ENCODE measurements around the gene CENPP.
"Not testable (repeated sequence)": the region's sequence is repeated elsewhere in the genome, so short reads cannot be mapped to it uniquely, and the experiment has no call there.

CENPP gene

DNA sequence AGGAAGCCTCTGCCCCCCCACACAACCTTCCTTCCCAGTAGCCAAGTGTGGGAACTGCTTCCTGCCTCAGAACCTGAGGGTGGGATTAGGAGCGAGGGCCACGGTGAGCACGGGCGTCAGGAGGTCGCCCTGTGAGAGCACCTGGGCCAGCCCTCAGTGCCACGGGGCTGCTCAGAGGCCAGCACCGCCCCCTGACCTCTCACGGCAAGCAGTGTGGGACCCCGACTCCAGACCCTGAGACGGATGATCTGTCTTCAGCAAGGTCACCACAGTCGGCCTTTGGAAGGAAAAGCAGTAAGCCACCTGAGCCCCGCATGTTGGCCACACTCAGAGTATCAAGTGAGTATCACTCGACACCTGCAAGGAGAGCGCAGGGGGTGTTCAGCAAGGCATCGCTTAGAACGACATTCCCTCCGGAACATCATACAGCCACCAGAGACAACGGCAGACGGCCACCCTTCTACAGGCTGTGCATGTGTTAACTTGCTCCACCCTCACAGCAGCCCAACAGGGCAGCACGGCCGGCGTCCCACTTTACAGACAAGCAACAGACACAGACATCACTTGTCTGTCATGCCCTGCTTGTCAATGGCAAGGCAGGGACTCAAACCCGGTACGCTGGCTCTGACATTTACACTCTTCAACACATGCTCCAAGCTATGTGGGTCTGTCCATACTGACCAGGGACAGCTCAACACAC, 294.0 kb downstream of the CENPP start:
- no peak for DNase-seq

DNA sequence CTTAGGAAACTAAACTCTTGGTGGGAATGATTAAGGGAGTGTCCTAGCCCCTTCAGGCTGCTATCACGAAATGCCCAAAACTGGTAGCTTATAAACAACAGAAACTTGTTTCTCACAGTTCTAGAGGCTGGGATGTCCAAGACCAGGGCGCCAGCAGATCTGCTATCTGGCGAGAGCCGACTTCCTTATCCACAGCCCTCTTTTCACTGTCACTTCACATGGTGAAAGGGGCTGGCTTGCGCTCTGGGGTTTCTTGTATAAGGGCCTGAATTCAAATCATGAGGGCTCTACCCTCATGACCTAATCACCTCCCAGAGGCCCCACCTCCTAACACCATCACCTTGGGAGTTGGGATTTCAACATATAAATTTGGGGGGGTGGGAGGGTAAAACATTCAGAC, 295.1 kb downstream of the CENPP start:
- DNase-seq, result no peak

DNA sequence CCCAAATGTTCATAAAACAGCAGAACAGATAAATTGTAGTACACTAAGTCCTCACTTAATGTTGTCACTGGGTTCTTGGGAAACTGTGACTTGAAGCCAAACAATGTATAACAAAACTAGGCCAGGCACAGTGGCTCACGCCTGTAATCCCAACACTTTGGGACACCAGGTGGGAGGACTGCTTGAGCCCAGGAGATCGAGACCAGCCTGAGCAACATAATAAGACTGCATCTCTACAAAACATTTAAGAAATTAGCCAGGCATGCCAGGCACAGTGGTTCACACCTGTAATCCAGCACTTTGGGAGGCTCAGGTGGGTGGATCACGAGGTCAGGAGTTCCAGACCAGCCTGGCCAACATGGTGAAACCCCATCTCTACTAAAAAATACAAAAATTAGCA, 298.2 kb downstream of the CENPP start:
- not testable (repeated sequence) for DNase-seq

DNA sequence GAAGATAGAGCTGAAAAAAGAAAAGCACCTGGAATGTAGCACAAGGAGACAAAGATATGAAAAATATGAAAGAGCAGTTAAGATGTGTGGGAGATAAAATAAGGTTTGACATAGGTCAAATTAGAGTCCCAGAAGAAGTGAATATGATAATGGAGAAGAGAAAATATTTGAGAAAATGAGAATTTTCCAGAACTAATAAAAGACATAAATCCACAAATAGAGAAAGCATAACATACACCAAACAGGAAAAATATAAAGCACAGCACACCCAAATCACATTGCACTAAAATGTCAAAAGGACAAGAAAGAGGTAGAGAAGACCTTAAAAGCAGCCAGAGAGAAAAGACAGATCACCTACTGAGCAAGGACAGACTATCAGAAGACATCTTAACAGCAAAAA, 300.7 kb downstream of the CENPP start:
- DNase-seq, result no peak

DNA sequence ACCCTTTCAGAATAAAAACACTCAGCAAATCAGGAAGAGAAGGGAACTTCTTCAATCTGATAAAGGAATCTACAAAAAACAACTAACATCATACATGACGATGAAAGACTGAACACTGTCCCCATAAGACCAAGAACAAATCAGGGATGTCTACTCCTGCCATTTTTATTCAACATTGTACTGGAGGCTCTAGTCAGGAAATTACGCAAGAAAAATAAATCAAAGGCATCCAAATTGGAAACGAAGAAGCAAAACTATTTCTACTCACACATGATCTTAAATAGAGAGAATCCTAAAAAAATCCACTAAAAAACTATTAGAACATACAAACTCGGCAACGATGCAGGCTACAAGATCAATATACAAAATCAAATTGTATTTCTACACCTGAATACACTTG, 301.9 kb downstream of the CENPP start:
- no peak for DNase-seq

DNA sequence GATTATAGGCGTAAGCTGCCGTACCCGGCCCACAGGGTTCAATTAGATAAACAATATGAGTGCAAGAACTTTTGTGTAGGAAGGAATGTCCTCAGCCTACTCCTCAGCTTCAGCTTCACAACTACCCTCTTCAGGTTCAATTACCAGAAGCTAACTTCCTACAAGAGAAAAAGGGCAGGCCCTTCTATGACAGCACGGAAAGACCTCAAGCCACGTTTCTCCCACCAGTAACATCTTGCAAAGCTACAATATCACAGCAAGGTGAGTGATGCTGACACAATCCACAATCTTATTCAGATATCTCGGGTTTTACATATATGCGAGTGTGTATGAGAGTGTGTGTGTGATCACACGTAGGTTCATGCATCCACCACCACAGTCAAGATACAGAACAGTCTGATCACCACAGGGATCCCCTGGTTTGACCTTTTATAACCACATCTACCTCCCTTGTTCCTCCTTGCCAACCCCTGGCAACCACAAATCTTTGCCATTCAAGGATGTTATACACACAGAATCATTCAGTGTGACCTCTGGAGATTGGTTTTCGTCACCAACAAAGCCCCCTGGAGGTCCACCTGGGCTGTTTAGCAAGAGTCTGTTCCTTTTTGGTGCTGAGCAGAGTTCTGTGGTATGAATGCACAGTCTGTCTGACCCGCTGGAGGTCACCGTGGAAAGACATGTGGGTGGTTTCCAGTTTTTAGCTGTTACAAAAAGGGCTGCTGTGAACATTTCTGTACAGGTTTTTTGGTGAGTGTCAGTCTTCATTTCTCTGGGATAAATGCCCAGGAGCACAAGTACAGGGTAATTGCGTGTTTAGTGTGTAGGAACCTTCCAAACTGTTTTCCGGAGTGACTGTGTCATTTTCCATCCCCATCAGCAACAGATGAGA, 305.9 kb downstream of the CENPP start:
- DNase-seq, result no peak

DNA sequence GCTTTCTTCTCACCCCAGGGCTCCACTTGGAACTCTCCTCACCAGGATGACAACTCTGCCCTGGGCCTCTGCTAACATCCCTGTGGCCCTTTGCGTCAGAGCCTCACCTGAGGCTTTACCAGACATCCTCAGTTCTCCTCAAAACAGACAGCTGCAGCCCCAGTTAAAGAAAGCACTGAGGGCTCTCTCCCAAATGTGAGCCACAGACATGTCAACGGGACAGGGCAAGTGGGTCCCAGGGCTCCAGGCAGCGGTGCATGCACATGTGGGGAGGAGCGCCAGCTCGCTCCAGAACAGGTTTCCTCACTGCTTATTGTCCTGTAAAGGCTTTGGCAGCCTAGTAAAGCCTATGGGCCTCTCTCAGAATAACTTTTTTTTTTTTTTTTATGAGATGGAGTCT, 306.9 kb downstream of the CENPP start:
- DNase-seq, result no peak

DNA sequence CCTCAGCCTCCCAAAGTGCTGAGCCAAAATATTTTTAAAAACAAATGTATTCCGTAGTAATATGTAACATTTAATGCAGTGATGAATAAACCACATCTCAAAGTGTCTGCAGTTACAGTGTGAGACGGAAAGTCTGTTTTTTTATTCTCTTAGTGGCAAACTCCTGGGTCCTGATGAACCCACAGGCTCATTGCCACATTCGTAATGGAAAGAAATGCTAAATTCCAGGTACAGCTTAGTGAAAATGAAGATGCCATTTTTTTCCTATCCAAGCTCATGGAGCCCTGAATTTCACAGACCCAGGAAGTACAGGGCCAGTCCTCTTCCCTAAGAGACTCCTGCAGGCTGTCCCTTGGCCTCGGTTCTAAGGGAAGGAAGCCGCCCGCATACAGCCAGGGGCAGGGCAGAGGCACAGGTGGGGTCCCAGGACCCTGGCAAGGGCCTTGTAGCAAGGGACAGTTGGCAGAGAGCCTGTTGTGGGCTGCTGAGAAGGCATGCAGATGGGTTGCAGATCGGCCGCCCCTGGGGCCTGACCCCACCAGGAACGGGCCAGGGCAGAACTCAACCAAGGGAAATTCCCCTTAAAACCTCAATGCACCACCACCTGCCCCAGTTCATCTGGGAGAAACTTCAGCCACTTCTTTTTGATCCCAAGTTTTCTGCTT, 308.0 kb downstream of the CENPP start:
- DNase-seq, result no peak

DNA sequence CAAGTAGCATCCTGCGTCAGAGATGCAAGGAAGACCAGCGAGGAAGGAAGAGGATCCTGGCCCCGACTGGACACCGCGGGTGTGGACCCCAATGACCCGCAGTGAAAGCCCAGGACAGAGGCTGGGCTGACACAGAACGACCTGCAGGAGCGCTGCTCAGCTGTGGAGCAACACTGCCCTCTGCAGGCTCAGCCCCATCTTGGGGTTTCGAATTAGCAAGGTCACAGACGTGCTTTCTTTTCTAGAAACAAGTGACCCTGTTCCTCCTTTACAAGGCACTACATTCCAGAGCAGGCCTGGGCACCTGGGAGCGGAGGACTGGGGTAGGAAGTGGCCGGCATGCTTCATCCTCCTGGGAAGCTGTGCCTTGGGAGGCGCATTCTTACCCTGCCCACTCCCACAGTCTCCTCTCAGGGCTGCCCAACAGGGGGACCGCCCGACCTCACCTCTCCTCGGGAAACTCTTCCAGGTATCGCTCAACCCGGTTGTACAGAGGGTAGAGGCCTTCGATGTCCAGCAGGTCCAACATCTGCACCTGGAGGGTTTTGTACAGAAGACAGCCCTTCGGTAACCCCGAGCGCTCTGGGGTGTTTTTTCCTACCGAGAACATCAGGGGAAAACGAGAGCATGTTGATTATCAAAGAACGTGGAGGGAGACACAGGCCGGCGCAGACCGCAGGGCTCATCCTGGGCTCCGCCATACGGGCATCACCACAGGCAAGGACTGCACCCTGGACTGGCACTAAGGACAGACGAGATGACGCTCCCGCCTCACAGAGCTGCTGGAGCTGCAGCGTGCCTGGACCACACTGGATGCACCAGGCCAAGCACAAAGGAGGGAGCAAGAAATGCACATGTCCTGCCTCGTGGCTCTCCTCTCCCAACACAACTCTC, 309.2 kb downstream of the CENPP start:
- DNase-seq, result peak; percentile 43

DNA sequence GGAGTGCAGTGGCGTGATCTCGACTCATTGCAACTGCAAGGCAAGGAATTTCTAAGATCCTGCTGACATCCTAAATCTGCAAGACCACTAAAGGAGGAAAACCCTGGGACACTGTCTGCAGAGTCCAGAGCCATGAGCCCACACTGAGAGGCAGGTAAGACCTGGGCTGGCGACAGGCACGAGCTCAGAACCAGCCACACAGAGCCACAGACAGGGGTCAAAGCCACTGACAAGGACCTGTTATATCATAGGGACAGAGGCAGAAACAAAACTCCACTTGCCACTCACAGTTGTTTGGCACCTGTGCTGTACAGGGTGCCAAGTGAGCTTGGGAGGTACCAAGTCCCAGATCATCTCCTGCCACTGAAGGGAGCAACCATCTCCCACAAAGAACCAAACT, 310.0 kb downstream of the CENPP start:
- DNase-seq, result no peak

DNA sequence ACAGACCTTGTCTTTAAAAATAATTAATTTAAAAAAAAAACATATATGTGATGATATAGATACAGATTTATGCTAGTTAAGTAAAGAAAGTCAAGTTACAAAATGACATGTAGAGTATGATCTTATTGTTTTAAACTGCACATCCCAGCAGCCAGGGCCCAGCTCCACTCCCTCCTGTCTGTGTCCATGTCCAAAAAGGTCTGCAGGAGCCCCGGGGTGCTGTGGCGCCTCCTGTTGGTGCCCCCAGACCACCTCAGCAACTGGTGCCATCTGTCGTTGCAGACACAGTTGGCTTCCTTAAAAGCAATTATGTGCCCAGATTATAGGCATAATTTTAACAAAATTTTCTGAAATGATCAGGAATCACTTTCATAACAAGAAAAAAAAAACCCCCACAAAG, 310.9 kb downstream of the CENPP start:
- no peak for DNase-seq

DNA sequence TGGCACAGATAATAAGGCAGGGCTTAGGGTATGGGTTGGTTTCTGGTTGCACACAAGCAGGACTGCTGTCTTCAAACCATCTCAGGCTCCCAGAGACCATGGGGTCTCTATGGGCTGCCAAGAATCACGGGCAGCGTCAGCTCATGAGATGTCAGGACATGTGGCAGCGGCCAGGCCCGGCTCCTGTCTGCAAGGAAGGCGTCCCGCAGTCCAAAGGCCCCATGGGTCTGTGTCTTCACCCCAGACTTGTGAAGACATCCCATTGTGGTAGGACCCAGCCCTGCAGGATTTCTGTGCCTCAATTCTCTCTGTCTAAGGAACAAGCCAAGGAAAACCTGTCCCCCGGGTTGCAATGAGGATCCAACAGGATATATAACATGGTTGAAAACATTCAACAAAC, 311.6 kb downstream of the CENPP start:
- DNase-seq, result no peak

DNA sequence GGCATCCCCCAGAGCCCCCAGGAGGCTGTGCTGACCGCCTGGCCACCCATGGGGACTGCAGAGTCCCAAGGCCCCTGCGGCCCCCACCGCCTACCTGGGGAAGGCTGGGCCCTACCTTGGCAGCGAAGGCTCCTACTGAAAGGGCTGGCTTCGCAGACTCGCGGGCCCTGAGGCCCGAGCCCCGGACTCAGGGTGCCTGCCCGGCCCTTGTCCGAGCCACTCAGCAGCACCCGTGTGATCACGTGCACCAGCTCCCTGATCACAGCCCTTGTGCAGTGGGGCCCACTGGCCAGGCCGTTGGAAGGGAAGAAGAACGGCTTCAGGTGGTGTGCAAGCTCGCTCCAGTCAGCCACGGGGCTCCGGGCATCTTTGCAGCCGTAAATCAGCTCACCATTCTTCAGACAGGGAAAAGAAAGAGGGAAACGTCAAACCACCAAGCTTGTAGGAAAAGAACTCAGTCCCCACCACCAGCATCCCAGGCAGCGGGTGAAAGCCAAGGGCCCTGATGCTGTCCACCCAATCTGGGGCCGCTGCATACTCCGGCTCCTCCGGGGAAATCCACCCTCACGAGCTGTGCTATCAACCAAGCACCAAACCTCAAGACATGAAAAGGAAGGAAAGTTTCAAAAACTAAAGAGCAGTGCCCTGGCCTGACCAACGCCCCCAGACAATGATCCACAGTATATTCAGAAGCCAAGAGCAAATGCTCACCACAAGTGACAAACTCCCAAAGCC, 312.3 kb downstream of the CENPP start:
- DNase-seq, result no peak

DNA sequence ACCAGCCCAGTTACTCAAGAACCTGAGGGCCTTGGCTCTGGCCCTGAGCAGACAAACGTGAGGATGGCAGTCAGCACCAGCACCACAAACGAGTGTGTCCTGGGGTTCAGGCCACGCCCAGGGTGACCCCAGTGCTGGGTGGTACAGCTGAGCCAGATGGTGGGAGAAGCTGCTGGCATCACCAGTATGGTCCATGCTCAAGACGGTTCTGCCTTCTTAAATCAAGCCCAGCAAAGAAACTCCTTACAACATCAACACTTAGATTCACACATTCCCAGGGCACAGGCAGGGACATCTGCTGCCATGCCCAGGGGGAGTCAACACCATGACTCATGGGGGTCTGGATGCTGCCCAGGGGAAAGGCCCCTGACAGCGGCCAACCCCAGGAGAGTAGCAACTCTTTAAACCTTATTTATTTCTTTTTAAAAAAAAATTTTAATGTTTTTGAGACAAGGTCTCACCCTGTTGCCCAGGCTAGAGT, 312.9 kb downstream of the CENPP start:
- DNase-seq, result no peak

DNA sequence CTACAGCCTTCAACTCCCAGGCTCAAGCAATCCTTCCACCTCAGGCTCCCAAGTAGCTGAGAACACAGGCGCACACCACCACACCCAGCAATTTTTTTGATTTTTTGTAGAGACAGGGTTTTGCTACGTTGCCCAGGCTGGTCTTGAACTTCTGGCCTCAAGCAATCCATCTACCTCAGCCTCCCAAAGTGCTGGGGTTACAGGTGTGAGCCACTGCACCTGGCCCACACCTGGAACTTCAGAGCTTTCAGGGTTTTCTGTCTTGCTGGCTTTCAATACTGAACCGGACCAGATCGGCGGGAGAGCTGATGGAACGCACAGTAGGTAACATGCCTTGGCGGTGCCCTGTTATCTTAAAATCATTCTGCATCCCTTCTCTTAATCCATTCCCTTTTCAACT, 313.4 kb downstream of the CENPP start:
- DNase-seq, result no peak

DNA sequence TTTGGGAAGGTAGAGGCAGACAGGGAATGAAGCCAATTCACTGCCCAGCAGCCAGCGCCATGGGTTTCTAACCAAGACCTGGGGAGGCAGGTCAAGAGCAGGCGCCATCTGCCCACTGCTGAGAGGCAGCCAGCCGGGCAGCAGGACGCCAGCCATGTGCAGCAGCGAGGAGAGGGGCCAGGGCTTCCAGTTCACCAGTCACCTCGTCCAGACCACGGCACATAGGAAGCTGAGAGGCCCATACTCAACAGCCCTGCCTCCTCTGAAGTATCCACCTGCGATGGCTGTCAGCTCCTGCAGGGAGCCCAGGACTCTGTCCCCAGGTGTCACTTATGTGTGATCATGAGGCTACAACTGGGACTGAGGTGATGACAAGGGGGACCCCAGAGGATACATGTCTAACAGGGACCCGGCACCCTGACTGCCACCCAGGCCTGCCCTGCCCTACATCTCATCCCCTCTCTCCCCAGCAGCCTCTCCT, 314.1 kb downstream of the CENPP start:
- DNase-seq, result no peak

DNA sequence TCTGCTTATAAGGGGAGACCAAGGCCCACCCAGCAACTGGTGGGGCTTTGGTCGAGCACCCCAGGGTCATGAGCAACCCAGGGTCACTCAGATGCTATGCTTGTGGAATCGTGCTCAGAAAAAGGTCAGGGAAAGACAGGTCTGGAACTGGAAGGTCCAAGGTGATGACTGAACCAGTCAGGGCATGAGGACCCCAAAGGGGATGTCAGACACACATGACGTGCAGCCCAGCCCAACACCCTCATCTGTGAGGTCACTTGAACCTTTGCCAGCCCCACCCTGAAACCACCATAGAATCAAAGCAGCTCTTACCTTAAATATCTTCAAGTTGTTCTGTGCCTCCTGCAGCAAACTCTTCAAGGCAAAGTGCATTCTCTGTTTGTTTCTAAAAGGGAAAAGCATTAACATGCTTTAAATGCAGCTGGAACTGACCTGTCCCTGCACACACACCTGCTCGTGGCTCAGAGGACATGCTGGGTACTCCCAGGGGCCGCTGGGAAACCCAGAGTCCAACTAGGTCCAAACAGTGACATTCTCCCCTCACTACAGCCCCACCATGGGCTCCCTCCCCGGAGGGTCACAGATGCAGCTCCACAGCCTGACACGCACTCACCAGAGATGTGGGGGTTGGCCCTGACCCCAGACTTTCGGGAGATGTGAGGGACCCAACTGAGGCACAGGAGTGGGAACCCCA, 314.8 kb downstream of the CENPP start:
- DNase-seq, result no peak

DNA sequence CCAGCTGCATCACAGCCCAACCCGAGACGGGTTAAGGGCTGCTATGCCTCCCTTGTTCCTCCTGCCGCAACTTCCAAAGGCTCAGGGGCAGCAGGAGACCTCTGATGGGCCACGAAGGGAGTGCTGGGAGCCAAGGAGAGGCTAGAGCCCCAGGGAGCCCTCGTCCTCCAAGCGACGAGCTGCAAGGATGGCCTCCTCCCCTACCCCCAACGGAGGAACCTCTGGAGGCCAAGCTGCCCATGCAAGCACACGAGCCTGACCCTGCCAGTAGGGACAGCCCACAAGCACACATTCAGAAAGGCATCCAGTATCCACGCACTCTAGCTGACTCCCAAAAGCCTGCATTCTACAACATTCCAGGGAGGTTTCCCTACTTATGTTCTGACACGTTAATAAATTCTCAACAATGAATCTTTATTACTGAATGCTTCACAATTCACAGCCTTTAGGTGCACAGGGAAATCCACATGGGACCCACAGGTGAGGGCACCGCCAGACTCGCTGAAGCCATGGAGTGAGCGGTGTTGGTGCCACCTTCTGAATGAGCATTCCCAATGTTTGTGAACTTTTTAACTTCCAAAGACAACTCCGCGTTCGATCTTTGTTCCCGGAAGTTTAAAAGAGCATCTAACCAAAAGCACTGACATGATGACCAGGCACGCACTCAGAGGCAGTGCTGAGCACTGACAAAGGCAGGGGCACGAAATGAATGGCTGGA, 315.5 kb downstream of the CENPP start:
- no peak for DNase-seq

DNA sequence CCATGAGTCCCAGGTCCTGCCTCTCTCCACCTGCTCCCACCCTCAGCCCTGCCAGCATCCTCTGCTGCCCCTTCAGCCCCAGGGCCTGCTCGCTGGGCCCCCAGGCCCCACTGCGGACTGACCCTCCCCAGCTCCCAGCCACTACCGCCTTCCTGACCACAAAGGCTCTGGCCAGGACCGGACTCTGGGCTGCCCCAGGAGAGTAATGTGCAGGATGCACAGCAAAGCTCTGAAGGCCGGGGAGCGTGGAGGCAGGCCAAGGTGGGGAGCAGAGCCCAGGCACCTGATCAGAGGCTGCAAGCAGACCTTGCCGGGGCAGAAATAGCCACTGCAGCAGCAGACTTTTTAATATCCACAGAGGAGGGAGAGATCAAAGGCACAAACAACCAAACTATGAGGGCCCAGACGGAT, 316.3 kb downstream of the CENPP start:
- DNase-seq, result no peak

DNA sequence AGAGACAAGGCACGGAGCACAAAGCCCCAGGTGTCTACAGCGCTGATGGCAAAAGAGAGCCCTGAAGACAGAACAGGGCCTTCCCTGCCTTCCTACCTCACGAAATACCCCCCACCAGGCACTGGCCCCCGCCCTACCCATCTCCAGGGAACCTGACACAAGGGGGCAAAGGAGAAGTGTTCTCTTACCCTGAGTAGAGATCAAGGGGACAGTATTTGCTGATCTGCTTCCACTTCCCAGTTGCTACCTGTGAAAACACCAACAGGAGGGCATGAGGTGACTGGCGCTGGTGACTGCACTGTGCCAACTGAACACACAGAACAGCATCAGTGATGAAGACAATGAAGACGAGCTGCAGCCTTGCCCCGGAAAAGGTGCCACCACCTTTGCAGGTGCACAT, 316.8 kb downstream of the CENPP start:
- DNase-seq, result no peak

Measured in CD4-positive, alpha-beta T cell treated with Interferon gamma for 1 hour (primary cell).